HG02610 (cell line): ENCODE measurements around the gene ZCWPW2.

Experiments
- ATAC-seq: cut with Tn5 transposase; IDR thresholded peaks from one replicate; pipeline ENCODE4 v1.9.1; 2021; ENCODE audit warnings: mild to moderate bottlenecking, moderate library complexity; ENCODE audit not compliant: unreplicated experiment

ZCWPW2 gene, protein sequence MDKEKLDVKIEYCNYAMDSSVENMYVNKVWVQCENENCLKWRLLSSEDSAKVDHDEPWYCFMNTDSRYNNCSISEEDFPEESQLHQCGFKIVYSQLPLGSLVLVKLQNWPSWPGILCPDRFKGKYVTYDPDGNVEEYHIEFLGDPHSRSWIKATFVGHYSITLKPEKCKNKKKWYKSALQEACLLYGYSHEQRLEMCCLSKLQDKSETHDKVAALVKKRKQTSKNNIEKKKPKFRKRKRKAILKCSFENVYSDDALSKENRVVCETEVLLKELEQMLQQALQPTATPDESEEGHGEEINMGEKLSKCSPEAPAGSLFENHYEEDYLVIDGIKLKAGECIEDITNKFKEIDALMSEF

GRCh38 chr3:28348629-28349468 lies at the start of gene ZCWPW2, which contains the start of gene AZI2:
Gene ZCWPW2, plus strand, starts transcription at chr3:28348721. Its CDS starts 64,348 bp downstream, at chr3:28413069.
Gene AZI2, minus strand, starts transcription at chr3:28348824. Its CDS starts 8,207 bp downstream, at chr3:28340617.
- peak; percentile 89 for ATAC-seq

DNA sequence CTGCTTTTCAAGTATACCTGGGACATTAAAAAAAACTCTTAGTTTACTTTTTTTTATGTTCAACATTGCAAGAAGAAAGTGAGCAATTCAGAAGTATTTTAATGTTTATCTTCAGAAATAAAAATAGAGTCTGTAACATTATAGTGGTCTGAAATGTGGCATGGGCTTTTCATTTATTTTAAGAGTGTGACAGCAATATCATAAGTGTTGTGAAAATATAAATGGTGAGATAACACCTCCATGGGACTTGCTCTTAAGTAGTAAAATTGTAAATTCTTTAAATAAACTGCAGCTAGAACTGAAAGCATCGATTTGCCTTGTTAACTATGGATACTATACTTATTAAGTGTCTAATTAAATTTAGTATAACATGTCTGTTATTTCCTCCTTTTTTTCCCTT lies 48.8 kb upstream of the ZCWPW2 start:
- no peak for ATAC-seq

- ATAC-seq, result no peak
Observed at GRCh38 chr3:28300345-28300962, 48.1 kb upstream of the ZCWPW2 start.

DNA sequence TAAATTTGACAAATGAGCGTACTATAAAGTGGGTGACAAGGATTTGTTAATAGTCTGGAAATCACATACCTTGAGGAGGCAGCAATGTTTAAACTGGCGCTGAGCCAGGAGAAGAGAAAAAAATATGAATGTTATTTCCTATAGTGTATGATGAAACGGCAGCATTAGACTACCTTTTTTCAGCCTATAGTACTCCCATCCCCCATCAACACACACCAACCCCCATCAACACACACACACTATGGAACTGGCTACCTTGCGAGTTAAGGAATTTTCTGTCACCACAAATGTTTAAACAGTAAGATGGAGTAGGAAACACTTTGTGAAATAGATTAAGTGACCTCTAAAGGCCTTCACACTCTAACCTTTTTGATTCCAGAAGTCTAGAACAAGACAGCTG lies 46.8 kb upstream of the ZCWPW2 start:
- no peak for ATAC-seq

- ATAC-seq, result no peak
Observed at GRCh38 chr3:28308196-28308595, 40.3 kb upstream of the ZCWPW2 start.

- ATAC-seq, result no peak
Observed at GRCh38 chr3:28315711-28316110, 32.8 kb upstream of the ZCWPW2 start.

DNA sequence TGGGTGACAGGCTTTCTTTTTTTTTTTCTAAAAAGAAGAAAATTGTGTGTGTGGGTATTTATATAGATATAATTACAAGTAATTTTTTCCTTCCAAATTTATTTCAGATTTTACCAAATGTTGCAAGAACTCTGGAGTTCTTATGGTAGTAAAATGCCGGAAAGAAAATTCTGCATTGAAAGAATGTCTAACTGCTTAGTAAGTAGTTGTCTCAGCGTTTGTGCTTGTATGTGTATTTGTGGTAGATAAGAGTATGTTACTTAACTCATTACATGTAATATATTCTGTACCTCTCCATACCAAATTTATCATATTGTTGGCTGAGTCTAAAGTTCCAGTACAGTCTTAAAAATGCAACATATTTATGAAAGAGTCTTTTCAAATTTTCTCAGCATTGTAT lies 32.3 kb upstream of the ZCWPW2 start:
- no peak for ATAC-seq

DNA sequence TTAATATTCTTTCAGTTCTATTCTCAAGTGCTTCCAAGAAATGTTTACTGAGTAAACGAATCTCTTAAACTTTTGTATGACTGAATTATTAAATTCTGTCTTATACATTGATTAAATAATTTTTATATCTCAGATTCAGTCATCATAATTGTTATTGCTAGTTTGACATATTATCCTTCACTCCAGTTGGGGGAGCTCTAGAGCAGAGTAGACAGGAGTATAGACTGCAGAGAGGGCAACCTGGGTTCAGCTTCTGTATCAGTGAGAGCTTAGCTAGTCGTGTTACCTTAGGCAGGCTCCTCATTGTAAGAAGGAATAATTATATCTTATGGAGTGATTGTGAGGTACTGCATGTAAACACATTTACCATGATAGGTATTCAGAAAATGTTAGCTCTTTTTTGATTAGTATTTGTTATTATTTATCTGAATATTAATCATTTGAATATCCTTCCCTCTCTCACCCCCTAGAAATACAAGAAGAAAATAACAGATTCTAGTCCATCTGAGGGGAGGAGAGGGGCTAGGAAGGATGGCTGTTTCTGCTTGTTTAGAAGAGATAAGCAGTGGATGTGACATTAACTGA lies 31.0 kb upstream of the ZCWPW2 start:
- ATAC-seq, result peak; percentile 86

GRCh38 chr3:28320981-28321380 lies 27.5 kb upstream of the ZCWPW2 start:
- ATAC-seq, result no peak

DNA sequence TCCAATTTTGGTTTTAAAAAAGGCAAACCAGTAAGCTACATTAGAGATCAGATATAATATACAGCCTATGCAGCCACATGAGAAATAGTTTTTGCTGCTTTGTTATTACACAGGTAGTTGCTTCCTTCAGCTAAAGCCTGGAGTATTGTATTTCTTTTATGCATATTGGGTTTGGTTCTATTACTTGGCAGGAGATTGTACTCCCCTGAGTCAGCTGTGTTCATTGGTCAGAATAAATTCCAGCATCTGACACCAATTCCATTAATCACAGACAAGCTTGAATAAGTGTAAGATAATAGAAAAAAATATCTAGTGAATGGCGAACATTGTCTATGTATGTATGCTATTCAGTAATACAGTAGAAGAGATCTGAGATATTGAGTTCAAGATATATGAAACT lies 26.1 kb upstream of the ZCWPW2 start:
- no peak for ATAC-seq

GRCh38 chr3:28326458-28326926 lies 22.0 kb upstream of the ZCWPW2 start:
- ATAC-seq, result peak; percentile 85

DNA sequence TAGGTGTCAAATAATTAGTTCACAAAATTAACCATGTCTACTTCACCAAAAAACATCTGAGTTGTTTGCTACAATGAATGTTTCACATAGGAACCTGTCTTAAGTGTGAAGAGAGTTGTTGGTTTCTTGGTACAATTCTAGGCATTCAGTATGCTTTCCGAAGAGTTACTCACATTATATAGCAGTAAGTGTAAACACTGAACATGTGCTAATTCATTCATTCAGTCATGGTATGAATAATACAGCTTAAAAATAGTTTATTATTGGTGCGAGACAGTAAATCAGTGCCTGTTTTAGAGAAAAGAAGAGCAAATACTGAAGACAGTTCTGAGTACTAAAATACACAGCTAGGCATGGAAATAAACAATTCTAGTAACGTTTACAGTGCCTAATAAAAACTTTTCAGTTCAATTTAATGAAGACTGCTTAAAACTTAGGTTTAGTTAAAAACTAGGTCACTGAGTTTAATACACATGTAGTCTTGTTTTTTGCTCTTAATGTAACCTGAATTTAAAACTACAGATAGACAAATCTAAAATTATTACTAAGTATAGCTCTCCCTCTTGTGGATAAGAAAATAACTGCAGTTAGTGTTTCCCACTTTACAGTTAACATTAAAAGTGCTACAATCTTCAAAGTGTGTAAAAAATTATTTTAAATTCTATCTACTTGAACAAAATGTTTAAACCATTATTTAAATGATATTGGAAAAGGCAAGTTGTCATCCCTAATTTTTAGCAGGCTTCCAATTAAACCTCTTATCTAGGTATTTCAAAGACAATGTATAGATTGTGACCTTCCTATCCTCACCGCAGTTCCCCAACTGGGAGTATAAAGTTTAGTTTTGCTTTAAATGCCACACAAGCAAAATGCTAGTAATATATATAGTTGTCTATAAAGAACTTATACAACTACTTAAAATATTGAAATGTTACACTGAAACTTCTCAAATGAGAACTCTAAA lies 20.1 kb upstream of the ZCWPW2 start:
- ATAC-seq, result no peak

DNA sequence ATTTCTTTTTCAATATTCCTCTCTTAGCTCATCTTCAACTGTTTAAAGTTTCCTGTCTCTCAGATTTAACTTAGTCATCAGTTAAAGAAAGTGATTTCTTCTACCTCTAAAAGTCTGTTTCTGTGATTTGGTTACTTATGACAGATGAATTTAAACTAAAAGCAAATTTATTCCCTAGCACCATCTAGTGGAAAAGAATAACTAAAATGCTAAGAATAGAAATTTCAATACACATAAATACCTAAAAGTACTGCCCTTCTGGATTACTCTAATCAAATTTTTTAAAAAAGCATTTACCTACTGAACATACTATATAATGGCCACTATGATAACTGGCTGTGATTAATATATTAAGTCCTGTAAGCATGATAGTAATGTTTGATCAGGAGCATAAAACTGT lies 14.0 kb upstream of the ZCWPW2 start:
- ATAC-seq, result no peak

DNA sequence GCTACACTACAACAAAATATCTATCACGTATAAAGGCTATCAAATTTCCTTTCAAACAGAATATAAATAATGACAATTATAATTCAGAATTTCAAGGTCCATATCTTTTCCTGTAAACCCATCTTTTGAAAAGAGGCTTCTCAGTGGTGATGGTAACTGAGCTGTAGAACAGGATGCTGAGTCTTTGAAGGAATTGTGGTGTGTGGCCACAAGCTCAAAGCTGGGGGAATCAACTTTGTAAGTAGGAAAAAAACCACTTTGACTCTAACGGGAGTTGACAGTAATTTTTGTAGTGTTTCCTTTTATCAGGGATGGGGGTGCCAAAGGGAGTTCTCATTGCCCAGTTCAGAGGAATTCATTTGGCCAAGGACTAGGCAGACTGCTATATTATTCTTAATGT lies 13.3 kb upstream of the ZCWPW2 start:
- no peak for ATAC-seq

GRCh38 chr3:28337230-28337629 lies 11.3 kb upstream of the ZCWPW2 start:
- no peak for ATAC-seq

- ATAC-seq, result no peak
Observed at GRCh38 chr3:28343144-28343543, 5.4 kb upstream of the ZCWPW2 start.

DNA sequence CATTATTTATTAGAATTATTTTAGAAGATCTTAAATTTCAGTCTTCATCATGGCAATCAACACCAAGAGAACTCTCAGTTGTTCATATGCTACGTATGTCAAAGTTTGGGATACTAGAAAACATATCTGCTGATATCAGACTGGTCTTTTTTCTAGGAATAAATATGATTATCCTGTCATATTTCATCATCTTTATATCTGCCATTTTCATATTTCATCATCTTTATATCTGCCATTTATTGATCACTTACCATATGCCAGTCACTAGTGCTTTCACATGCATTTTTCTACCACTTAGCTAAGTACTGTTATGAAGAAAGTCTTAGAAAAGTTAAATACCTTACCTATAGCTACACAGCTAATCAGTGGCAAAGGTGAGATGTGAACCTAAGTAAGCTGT lies 2.8 kb upstream of the ZCWPW2 start:
- ATAC-seq, result no peak

- ATAC-seq, result no peak
Observed at GRCh38 chr3:28347374-28348264, 902 bp upstream of the ZCWPW2 start.

- ATAC-seq, result no peak
Observed at GRCh38 chr3:28348265-28348628, 274 bp upstream of the ZCWPW2 start.
